Right lobe of liver (tissue), 4 donors: ENCODE data around the gene PLGRKT.
"Not testable (repeated sequence)": the region's sequence is repeated elsewhere in the genome, so short reads cannot be mapped to it uniquely, and the experiment has no call there.

Experiments
- CTCF ChIP-seq, 4 donors: fragments of 200-600 bp in 3 of 4; fragments of 450-650 bp in 1 of 4; IDR thresholded peaks; one replicate each; pipeline versions ENCODE4 v1.5.1 to v1.8.0; 2016 to 2022; ENCODE audit warnings: antibody characterized with exemption in 4 of 4, mild to moderate bottlenecking in 2 of 4
- POLR2A ChIP-seq: fragments of 450-650 bp; IDR thresholded peaks from one replicate; pipeline ENCODE4 v1.6.1; 2017; ENCODE audit warnings: antibody characterized with exemption, mild to moderate bottlenecking
- donor health status: DM: no; HTN: no; CAD: no.
- donor health status: DM: no; HTN: no; CAD: no.
- donor health status: DM: no; HTN: yes; CAD: no.

- not testable (repeated sequence) for TF ChIP-seq CTCF (IDR thresholded peaks at IDR 0.05); POLR2A
These were observed 106.4 kb downstream of the PLGRKT start for GRCh38 chr9:5331276-5331675.
